ENCODE data around the gene CHCHD3.

DNA sequence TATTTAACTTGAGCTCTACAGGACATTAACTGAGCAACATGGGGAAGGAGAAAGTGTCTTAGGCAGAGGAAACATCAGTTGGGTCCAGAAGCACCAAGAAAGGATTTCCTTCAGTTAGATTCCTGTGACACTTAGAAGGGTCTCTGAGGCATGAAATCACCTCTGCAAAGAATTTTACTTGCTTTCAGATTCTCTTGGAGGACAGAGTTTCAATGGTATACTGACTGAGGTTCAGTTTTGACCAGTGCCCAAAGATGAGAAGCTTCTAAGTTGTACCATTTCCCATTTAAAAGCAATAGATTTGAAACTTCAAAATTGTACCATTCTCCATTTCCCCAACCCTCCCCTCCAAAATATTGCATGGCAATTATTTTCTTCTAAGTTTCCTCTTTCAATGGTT, 102.4 kb downstream of the CHCHD3 start:
- TF ChIP-seq, protein P1, sequence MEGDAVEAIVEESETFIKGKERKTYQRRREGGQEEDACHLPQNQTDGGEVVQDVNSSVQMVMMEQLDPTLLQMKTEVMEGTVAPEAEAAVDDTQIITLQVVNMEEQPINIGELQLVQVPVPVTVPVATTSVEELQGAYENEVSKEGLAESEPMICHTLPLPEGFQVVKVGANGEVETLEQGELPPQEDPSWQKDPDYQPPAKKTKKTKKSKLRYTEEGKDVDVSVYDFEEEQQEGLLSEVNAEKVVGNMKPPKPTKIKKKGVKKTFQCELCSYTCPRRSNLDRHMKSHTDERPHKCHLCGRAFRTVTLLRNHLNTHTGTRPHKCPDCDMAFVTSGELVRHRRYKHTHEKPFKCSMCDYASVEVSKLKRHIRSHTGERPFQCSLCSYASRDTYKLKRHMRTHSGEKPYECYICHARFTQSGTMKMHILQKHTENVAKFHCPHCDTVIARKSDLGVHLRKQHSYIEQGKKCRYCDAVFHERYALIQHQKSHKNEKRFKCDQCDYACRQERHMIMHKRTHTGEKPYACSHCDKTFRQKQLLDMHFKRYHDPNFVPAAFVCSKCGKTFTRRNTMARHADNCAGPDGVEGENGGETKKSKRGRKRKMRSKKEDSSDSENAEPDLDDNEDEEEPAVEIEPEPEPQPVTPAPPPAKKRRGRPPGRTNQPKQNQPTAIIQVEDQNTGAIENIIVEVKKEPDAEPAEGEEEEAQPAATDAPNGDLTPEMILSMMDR (IDR thresholded peaks at IDR 0.05) = no peak
- TF ChIP-seq POLR2AphosphoS5 (IDR thresholded peaks at IDR 0.05) = no peak
- no peak for TF ChIP-seq POLR2A (IDR thresholded peaks at IDR 0.05)

All from breast epithelium (tissue), 3 donors.